Muscle of leg (tissue), 11 donors: Measurements from ENCODE around the gene GNA12. TPM values are rescaled to one million over a fixed set of nuclear protein-coding genes. Genes with fewer than 3 reads are reported as not detected.

Experiments
- DNase-seq: peaks from one replicate; pipeline ENCODE4 v3.0.0; 2013
- H3K27ac ChIP-seq: one replicate; pipeline ENCODE4 v1.5.1; 2013; ENCODE audit warnings: mild to moderate bottlenecking, low read length, control low read depth
- H3K27me3 ChIP-seq: one replicate; pipeline ENCODE4 v1.6.1; 2013; ENCODE audit warnings: low read length; ENCODE audit not compliant: control insufficient read depth, insufficient read depth
- H3K36me3 ChIP-seq: one replicate; pipeline ENCODE4 v1.6.1; 2013; ENCODE audit warnings: low read length; ENCODE audit not compliant: control insufficient read depth, insufficient read depth
- H3K4me1 ChIP-seq: one replicate; pipeline ENCODE4 v1.6.1; 2013; ENCODE audit warnings: low read length; ENCODE audit not compliant: control insufficient read depth, insufficient read depth
- H3K4me3 ChIP-seq: one replicate; pipeline ENCODE4 v1.5.1; 2013; ENCODE audit warnings: low read length, control low read depth
- H3K9me3 ChIP-seq: replicated peaks from 2 replicates; pipeline ENCODE4 v1.6.1; 2013; ENCODE audit warnings: low read depth, low read length; ENCODE audit not compliant: control insufficient read depth
- WGBS: methylation state at CpG from one replicate; pipeline ENCODE4 v1.1.5; 2013; ENCODE audit warnings: missing lambda C conversion rate; ENCODE audit not compliant: insufficient coverage; 5-methylcytosine and 5-hydroxymethylcytosine counted together
- polyA plus RNA-seq, 8 donors: library from polyadenylated mRNA; unstranded; fragments of 120-200 nt; gene quantifications; one replicate each; pipeline versions ENCODE4 v1.2.1 to v1.2.3, GENCODE V29; 2013; ENCODE audit warnings: inconsistent platforms in 1 of 8, low replicate concordance in 1 of 8; ENCODE audit not compliant: insufficient read length in 8 of 8, insufficient read depth in 1 of 8
- total RNA-seq: library from RNA; stranded (reverse); fragments of 120-200 nt; gene quantifications from one replicate; pipeline ENCODE4 v1.2.4, GENCODE V29; 2013

GNA12 gene
- total and polyA plus RNA-seq, 9 donors: 6.6 to 40.4 (median 31.6) TPM

DNA sequence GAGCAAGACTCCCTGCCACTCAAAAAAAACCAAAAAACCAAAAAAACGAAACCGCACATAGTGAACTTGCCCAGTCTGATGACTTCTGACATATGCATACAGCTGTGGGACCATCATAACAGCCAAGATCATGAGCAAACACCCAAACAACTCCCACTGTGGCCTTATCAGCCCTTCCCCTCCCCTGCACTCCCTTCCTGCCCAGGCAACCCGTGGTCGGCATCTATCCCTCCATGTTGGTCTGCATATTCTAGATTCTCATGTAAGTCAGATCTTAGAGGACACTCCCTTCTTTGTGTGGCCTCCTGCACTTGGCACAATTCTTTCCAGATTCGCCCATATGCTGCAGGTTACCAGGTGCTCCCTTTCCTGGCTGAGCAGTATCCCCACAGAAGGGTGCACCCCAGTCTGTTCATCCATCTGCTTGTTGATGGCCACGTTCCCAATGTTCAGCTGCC lies 72.8 kb downstream of the GNA12 start:
- Histone ChIP-seq H3K27me3 (no peaks in the 10 kb centered on the region), H3K4me3 (no peak overlapping the region), H3K27ac (no peak overlapping the region), H3K4me1 (no peaks in the 10 kb centered on the region), H3K36me3 (peaks cover 13% of the 10 kb centered on the region), H3K9me3 (no peaks in the 10 kb centered on the region)
- no peak for DNase-seq
- 96% methylated on average over 5 of the region's 6 CpGs for WGBS

DNA sequence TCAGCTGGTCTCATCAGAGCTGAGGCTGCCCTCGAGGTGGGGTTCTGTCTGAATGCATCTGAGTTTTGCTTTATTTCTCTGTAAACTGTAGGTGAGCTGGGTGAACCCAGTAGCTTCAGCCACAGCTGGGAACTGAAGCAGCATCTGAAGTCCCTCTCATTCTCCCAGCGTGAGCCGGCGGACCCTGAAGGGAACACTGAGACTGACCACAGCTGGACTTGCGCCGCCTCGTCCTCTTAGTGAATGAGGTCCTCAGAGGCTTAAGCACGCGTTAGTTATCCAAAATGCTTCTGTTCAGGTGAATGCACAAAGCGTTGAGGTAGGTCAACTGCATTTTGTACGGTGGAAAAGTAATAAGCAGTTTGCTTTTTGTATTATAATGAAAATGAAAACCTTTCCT lies 79.5 kb downstream of the GNA12 start:
- 40% methylated on average over 1 of the region's 11 CpGs for WGBS
- Histone ChIP-seq H3K27ac (no peak overlapping the region), H3K4me3 (no peak overlapping the region), H3K9me3 (no peaks in the 10 kb centered on the region), H3K27me3 (no peaks in the 10 kb centered on the region), H3K4me1 (peaks cover 43% of the 10 kb centered on the region), H3K36me3 (peaks cover 3% of the 10 kb centered on the region)
- DNase-seq: no peak

DNA sequence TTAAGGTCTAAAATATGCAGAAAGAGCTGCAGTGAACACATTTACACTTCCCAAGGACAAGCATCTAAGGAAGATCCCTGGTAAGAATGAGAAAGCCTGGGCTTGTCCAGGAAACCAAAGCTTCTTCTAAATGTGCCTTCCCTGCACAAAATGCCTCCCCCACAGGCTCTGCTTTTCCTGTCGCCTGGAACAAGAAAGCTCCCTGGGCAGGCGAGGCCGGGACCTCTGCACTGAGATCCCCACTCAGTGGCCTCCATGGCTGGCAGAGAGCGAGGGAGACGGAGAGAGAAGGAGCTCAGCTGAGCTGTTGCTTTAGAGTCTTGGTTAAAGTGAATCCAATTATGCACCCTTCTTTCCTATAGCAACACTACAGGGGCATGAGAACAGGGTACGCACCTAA lies 80.5 kb downstream of the GNA12 start:
- Histone ChIP-seq H3K27ac (peak overlapping the region; percentile 84), H3K4me1 (peaks cover 53% of the 10 kb centered on the region), H3K36me3 (no peaks in the 10 kb centered on the region), H3K4me3 (no peak overlapping the region), H3K9me3 (no peaks in the 10 kb centered on the region), H3K27me3 (no peaks in the 10 kb centered on the region)
- WGBS: no CpG with 5 or more reads among the region's 6 CpGs
- DNase-seq: no peak

- no peak overlapping the region for H3K4me3 ChIP-seq
- no peak for DNase-seq
- no peaks in the 10 kb centered on the region for H3K27me3 ChIP-seq
- no peaks in the 10 kb centered on the region for H3K36me3 ChIP-seq
- 87% methylated on average over 18 of the region's 29 CpGs for WGBS
- H3K4me1 ChIP-seq: peaks cover 68% of the 10 kb centered on the region
- H3K9me3 ChIP-seq: no peaks in the 10 kb centered on the region
- peak overlapping the region; percentile 84 for H3K27ac ChIP-seq
Measured at GRCh38 chr7:2761801-2762497, 82.2 kb downstream of the GNA12 start.

- Histone ChIP-seq H3K36me3 (no peaks in the 10 kb centered on the region), H3K4me1 (peaks cover 68% of the 10 kb centered on the region), H3K27me3 (no peaks in the 10 kb centered on the region), H3K27ac (peak overlapping the region; percentile 74), H3K9me3 (no peaks in the 10 kb centered on the region), H3K4me3 (no peak overlapping the region)
- WGBS: 87% methylated on average over 17 of the region's 19 CpGs
- DNase-seq: no peak
Measured at GRCh38 chr7:2761131-2761624, 82.9 kb downstream of the GNA12 start.

DNA sequence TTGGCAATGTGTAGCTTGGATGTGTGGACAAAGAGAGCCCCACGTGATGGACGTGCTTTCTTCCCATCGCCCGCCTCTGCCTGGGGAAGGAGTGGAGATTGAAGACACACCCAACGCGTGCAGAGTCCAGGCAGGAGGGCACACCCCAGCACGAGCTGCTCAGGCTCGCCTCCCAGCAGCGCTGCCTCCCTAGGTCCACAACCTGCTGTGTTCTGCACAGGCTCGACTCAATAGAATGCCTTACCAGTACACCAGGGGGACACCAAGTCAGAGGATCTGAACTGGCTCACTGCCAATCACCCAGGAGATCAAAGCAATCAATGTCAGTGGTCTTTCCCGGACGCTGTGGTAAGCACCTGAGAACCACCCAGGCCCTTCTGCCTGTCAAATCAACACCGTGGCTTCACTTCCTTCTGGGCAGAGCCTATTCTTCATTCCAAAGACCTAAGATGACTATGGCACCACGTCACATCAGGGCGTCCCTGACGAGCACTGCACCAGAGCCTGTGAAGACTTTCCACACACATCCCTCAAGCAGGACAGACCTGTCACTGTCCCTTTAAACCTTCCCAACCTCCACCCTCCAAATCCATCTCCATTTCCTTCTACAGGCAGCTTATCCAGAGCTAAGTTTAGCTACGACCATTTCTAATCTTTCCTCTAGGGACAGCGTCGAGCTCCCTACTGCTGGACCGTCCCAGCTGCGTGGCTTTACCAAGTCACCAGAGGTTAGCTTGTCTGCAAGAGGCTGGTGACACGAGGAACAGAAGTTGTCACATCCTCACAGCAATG lies 83.8 kb downstream of the GNA12 start:
- peak; percentile 82 for DNase-seq
- H3K4me3 ChIP-seq: no peak overlapping the region
- no peaks in the 10 kb centered on the region for H3K9me3 ChIP-seq
- peak overlapping the region; percentile 74 for H3K27ac ChIP-seq
- peaks cover 68% of the 10 kb centered on the region for H3K4me1 ChIP-seq
- WGBS: 73% methylated on average over 12 of the region's 22 CpGs
- no peaks in the 10 kb centered on the region for H3K27me3 ChIP-seq
- H3K36me3 ChIP-seq: no peaks in the 10 kb centered on the region

DNA sequence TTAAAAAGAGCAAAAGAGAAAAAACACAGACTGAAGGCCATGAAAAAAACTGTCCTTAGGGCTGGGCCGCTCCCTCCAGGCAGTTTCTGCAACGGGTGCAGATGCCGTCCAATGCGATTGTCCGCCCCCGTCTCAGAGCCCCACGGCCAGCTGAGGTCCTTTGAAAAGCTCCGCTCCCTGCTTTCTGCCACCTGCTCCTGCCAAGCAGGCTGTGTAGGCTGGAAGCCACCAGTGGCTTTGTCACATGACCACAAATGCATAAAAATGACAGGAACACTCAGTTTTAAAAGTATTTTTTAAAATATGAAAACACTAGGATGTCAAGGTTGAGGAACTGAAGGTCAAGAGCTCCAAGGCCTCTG lies 84.4 kb downstream of the GNA12 start:
- Histone ChIP-seq H3K27me3 (no peaks in the 10 kb centered on the region), H3K27ac (peak overlapping the region; percentile 74), H3K36me3 (no peaks in the 10 kb centered on the region), H3K4me3 (no peak overlapping the region), H3K9me3 (no peaks in the 10 kb centered on the region), H3K4me1 (peaks cover 68% of the 10 kb centered on the region)
- WGBS: 26% methylated on average over 7 of the region's 8 CpGs
- DNase-seq: peak; percentile 88

- 92% methylated on average over 5 of the region's 18 CpGs for WGBS
- Histone ChIP-seq H3K4me1 (peaks cover 67% of the 10 kb centered on the region), H3K27me3 (no peaks in the 10 kb centered on the region), H3K27ac (peak overlapping the region; percentile 88), H3K9me3 (no peaks in the 10 kb centered on the region), H3K36me3 (no peaks in the 10 kb centered on the region), H3K4me3 (no peak overlapping the region)
- no peak for DNase-seq
Measured at GRCh38 chr7:2758673-2759616, 85.2 kb downstream of the GNA12 start.

DNA sequence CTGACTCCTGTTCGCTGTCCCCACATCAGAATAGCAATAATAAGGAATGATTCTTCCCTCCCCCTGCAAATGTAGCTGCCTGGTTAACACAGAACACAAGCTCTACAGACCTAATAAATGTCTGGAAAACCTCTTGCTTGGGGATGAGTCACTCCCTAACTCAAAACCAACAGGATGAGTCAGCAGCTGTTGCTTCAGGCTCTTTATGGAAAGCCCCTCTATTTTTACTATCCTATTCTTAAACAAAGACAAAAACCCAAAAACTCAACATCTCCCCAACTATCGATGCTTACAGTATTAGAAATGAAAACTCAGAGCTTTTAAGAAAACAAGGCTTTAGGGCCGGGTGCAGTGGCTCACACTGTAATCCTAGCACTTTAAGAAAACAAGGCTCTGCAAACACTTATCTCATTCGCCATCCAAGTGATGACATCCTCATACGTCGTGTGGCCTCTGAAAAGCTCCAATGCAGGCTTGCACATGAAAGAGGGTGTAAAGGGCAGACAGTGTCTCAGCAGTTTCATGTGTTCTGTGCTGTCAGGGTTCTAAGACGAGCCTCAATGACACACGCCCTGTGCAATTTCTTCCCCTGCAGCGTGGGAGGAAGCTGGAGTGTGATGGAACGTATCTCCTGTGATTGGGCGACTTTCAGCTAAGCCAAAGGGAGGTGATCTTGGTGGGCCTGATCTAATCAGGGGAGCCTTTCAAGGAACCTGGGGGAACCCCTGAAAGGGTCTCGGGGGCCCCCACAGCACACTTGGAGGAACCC lies 86.0 kb downstream of the GNA12 start:
- 44% methylated on average over 9 of the region's 12 CpGs for WGBS
- DNase-seq: peak; percentile 95
- Histone ChIP-seq H3K36me3 (peaks cover 3% of the 10 kb centered on the region), H3K27me3 (no peaks in the 10 kb centered on the region), H3K9me3 (no peaks in the 10 kb centered on the region), H3K4me3 (no peak overlapping the region), H3K27ac (peak overlapping the region; percentile 88), H3K4me1 (peaks cover 58% of the 10 kb centered on the region)
